ENCODE results near the gene DDX19B. TPM values are rescaled to one million over a fixed set of nuclear protein-coding genes. Genes with fewer than 3 reads are reported as not detected.

Gene DDX19B
- total and polyA plus RNA-seq, 9 of the 15 experiments (the other 6 are each of a cell fraction or from before 2014, with no cell fraction given) = 7.0 to 32.9 (median 19.3) TPM

- POLR2A ChIA-PET = interaction anchor here (0.7 to 2.6 kb wide), 7 partner anchors 8 to 1259 kb away, joined by 3 to 10 read pairs (median 3); no protein-coding TSS in a partner anchor
- Histone ChIP-seq H2AFZ (ENCODE audit: low read depth, low read length) (no peak overlapping the region), H3K79me2 (ENCODE audit: control insufficient read depth, insufficient read depth, low read length) (no peaks in the 10 kb centered on the region), H3K27me3 (ENCODE audit: control insufficient read depth in 2 of 2, insufficient read depth in 2 of 2, low read length in 2 of 2) (no peaks in the 10 kb centered on the region), H3K9me3 (replicated peaks; ENCODE audit: control insufficient read depth, insufficient read depth, low read depth, low read length) (no peaks in the 10 kb centered on the region), H3K36me3 (ENCODE audit: control insufficient read depth, insufficient read depth, low read length) (peaks cover 78% of the 10 kb centered on the region), H4K20me1 (replicated peaks; ENCODE audit: control insufficient read depth, insufficient read depth, low read length) (no peaks in the 10 kb centered on the region), H3K9ac (ENCODE audit: insufficient read depth in 1 of 2, low read depth in 2 of 2, low read length in 2 of 2) (no peak overlapping the region), H3K4me3 (no peak overlapping the region), H3K27ac (ENCODE audit: extremely low read depth, low read depth, low read length) (no peak overlapping the region), H3K9me1 (ENCODE audit: control insufficient read depth, insufficient read depth, low read length) (no peaks in the 10 kb centered on the region), H3K4me1 (replicated peaks in 1 of 2; ENCODE audit: control insufficient read depth in 2 of 2, insufficient read depth in 2 of 2, low read length in 2 of 2) (no peaks in the 10 kb centered on the region), H3K4me2 (ENCODE audit: insufficient read depth, low read length) (no peak overlapping the region)
- TSS peak; percentile 68 for BruUV-seq (replicated peaks)
- intact Hi-C loops (cut with micrococcal nuclease) = loop anchor here (10.0 kb wide), 1 partner anchor 402 kb away; no protein-coding TSS in a partner anchor
- WGBS (ENCODE audit: insufficient coverage, low coverage, missing lambda C conversion rate) = 95% methylated on average over 22 of the region's 22 CpGs
- ATAC-seq (no peak), FAIRE-seq (no peak), DNase-seq (ENCODE audit: extremely low read depth in 1 of 4, low spot score in 3 of 4) (no peak)
- CTCF ChIA-PET (ENCODE audit: low intra/inter-chr PET ratio) = no interaction called here
- in situ Hi-C loops (cut with MboI) = no loop called here
- no peak for TF ChIP-seq MAFG (tag; conservative IDR thresholded peaks at IDR 0.05)
- no peak for TF ChIP-seq ZNF311 (CRISPR knock-in tag; IDR thresholded peaks at IDR 0.05)
- peak; percentile 77 for TF ChIP-seq RBM22 (IDR thresholded peaks at IDR 0.05; ENCODE audit: low read depth, low read length, poor library complexity, severe bottlenecking)
- no peak for TF ChIP-seq NR2F6 (CRISPR knock-in tag; IDR thresholded peaks at IDR 0.05)
- TF ChIP-seq ELF4 (CRISPR knock-in tag; IDR thresholded peaks at IDR 0.05) = no peak
- peak; percentile 78 for TF ChIP-seq ZNF316 (IDR thresholded peaks at IDR 0.05)
- TF ChIP-seq, protein P1, sequence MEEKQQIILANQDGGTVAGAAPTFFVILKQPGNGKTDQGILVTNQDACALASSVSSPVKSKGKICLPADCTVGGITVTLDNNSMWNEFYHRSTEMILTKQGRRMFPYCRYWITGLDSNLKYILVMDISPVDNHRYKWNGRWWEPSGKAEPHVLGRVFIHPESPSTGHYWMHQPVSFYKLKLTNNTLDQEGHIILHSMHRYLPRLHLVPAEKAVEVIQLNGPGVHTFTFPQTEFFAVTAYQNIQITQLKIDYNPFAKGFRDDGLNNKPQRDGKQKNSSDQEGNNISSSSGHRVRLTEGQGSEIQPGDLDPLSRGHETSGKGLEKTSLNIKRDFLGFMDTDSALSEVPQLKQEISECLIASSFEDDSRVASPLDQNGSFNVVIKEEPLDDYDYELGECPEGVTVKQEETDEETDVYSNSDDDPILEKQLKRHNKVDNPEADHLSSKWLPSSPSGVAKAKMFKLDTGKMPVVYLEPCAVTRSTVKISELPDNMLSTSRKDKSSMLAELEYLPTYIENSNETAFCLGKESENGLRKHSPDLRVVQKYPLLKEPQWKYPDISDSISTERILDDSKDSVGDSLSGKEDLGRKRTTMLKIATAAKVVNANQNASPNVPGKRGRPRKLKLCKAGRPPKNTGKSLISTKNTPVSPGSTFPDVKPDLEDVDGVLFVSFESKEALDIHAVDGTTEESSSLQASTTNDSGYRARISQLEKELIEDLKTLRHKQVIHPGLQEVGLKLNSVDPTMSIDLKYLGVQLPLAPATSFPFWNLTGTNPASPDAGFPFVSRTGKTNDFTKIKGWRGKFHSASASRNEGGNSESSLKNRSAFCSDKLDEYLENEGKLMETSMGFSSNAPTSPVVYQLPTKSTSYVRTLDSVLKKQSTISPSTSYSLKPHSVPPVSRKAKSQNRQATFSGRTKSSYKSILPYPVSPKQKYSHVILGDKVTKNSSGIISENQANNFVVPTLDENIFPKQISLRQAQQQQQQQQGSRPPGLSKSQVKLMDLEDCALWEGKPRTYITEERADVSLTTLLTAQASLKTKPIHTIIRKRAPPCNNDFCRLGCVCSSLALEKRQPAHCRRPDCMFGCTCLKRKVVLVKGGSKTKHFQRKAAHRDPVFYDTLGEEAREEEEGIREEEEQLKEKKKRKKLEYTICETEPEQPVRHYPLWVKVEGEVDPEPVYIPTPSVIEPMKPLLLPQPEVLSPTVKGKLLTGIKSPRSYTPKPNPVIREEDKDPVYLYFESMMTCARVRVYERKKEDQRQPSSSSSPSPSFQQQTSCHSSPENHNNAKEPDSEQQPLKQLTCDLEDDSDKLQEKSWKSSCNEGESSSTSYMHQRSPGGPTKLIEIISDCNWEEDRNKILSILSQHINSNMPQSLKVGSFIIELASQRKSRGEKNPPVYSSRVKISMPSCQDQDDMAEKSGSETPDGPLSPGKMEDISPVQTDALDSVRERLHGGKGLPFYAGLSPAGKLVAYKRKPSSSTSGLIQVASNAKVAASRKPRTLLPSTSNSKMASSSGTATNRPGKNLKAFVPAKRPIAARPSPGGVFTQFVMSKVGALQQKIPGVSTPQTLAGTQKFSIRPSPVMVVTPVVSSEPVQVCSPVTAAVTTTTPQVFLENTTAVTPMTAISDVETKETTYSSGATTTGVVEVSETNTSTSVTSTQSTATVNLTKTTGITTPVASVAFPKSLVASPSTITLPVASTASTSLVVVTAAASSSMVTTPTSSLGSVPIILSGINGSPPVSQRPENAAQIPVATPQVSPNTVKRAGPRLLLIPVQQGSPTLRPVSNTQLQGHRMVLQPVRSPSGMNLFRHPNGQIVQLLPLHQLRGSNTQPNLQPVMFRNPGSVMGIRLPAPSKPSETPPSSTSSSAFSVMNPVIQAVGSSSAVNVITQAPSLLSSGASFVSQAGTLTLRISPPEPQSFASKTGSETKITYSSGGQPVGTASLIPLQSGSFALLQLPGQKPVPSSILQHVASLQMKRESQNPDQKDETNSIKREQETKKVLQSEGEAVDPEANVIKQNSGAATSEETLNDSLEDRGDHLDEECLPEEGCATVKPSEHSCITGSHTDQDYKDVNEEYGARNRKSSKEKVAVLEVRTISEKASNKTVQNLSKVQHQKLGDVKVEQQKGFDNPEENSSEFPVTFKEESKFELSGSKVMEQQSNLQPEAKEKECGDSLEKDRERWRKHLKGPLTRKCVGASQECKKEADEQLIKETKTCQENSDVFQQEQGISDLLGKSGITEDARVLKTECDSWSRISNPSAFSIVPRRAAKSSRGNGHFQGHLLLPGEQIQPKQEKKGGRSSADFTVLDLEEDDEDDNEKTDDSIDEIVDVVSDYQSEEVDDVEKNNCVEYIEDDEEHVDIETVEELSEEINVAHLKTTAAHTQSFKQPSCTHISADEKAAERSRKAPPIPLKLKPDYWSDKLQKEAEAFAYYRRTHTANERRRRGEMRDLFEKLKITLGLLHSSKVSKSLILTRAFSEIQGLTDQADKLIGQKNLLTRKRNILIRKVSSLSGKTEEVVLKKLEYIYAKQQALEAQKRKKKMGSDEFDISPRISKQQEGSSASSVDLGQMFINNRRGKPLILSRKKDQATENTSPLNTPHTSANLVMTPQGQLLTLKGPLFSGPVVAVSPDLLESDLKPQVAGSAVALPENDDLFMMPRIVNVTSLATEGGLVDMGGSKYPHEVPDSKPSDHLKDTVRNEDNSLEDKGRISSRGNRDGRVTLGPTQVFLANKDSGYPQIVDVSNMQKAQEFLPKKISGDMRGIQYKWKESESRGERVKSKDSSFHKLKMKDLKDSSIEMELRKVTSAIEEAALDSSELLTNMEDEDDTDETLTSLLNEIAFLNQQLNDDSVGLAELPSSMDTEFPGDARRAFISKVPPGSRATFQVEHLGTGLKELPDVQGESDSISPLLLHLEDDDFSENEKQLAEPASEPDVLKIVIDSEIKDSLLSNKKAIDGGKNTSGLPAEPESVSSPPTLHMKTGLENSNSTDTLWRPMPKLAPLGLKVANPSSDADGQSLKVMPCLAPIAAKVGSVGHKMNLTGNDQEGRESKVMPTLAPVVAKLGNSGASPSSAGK (IDR thresholded peaks at IDR 0.05) = no peak
- TF ChIP-seq MECOM (CRISPR knock-in tag; IDR thresholded peaks at IDR 0.05) = no peak
- no peak for TF ChIP-seq ELF1 (tag; IDR thresholded peaks at IDR 0.05)
- TF ChIP-seq POLR2A (conservative IDR thresholded peaks at IDR 0.05) = peak; percentile 23; the same call in 1 of the 2 replicates
- TF ChIP-seq ZNF143 (CRISPR knock-in tag; IDR thresholded peaks at IDR 0.05) = no peak
- peak; percentile 27 for TF ChIP-seq POLR2B (IDR thresholded peaks at IDR 0.05; ENCODE audit: low read depth, partially characterized antibody)
- TF ChIP-seq POLR2H (tag; IDR thresholded peaks at IDR 0.05; ENCODE audit: low read depth) = no peak; the same call in 1 of the 2 replicates
Measured at GRCh38 chr16:70372921-70373728, 74.1 kb downstream of the DDX19B start.

Measured in K562 (cell line).